Activated effector memory CD4-positive, alpha-beta T cell treated with anti-CD3 and anti-CD28 coated beads, Interleukin-2, amount 50 U/mL, for 16 hours (primary cell): ENCODE data around the gene PPP1R3F.
"Not testable (repeated sequence)": the region's sequence is repeated elsewhere in the genome, so short reads cannot be mapped to it uniquely, and the experiment has no call there.

Source experiments
- DNase-seq: peaks from one replicate; pipeline ENCODE4 v3.0.0-alpha.2; 2020

Gene PPP1R3F

GRCh38 chrX:49276207-49276606 is 6.6 kb downstream of the PPP1R3F start:
- no peak for DNase-seq

- DNase-seq: no peak
These were observed 7.3 kb downstream of the PPP1R3F start for GRCh38 chrX:49276671-49277534.

- DNase-seq: no peak
These were observed 7.9 kb downstream of the PPP1R3F start for GRCh38 chrX:49277535-49277830.

GRCh38 chrX:49278081-49278480 is 8.5 kb downstream of the PPP1R3F start:
- no peak for DNase-seq

DNA sequence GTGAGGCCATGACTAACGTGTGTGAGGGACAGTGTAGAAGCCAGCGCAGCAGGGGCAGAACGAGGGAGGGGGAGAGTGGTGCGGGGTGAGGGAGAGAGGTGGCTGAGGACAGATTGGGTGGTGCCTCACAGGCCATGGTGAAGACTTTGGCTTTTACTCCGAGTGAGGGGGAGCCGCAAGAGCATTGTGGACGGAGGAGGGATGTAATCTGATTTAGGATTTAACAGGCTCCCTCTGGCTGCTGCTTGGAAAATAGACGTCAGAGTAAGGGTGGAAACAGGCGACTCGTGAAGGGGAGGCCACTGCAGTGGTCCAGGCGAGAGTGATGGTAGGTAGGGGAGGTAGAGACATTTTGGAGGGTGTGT is 13.0 kb downstream of the PPP1R3F start:
- DNase-seq: no peak

DNA sequence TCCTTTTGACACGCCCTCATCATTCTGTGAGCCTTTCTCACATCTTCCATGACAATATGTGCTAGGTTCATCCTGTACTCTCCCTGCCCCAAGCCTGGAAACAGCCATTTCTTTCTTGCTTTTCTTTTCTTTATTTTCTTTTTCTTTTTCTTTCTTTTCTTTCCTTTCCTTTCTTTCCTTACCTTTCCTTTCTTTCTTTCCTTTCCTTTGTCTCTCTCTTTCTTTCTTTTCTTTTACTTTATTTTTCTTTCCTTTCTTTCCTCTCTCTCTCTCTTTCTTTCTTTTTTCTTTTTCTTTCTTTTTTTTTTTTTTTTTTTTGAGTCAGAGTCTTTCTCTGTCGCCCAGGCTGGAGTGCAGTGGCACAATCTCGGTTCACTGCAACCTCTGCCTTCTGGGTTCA is 14.6 kb downstream of the PPP1R3F start:
- no peak for DNase-seq

GRCh38 chrX:49286136-49286535 is 16.5 kb downstream of the PPP1R3F start:
- no peak for DNase-seq

- no peak for DNase-seq
These were observed 17.0 kb downstream of the PPP1R3F start for GRCh38 chrX:49286581-49286980.

DNA sequence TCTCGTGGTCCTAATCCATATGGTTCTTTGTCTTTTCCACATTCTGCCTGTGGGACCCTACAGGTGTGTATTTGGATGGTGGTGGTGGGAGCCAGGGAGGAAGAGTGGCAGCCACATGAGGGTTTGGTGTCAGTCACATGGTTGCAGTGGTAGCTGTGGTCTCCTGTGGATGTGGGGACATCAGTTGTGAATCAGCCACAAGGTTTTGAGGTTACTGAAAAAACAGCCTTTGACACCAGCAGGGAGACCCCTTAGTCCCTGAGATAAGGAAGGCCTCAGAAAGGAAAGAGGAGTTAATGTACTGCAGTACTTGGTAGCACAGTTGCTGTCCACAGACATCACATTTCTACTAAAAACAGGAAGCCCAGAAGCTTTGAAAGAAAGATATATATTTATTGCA is 18.1 kb downstream of the PPP1R3F start:
- DNase-seq: no peak

GRCh38 chrX:49290215-49290614 is 20.6 kb downstream of the PPP1R3F start:
- DNase-seq: no peak

GRCh38 chrX:49291615-49292337 is 22.2 kb downstream of the PPP1R3F start:
- DNase-seq: peak; percentile 87

DNA sequence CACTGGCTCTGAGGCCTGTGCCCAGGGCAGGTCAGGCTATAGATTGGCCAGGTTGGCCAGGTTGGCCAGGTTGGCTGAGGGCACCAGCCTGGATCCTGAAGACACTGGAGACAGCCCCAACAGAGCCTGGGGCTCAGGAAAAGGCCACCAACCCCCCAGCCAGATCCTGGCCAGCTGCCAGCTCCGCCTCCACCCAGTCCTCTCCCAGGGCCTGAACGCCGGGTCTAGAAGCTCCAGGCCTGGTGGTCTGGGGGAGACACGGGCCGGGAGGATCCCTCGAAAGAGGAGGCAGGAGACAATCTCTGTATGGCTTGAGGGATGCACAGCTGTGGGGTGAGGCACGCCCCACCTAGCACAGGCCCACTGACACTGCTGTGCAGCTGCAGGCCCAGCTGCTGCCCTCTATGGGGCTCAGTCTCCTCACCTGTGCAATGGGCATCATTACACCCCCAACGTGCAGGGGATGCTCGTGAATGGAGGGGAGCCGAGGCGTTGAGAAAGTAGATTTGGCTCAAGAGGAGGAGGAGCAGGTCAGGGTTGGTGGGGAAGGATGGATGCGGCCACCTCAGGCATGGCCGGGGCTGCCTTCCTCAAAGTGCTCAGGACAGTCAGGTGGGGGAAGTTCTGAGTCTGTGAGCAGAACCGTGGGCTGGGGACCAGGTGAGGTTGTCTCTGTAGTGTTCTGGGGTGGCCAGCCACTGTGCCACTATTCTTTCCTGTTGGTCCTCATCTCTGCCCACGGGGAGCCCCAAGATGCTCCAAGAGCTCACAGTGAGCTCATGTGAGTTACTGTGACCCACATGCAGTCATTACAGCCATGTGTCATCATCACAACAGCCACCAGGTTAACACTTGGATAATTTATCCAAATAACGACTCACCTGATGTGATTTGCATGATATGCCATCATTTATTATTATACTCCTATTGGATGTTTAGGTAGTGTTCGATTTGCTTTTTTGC is 23.1 kb downstream of the PPP1R3F start:
- no peak for DNase-seq

- not testable (repeated sequence) for DNase-seq
These were observed 29.7 kb downstream of the PPP1R3F start for GRCh38 chrX:49299293-49299692.

GRCh38 chrX:49300703-49301102 is 31.1 kb downstream of the PPP1R3F start:
- DNase-seq: no peak

DNA sequence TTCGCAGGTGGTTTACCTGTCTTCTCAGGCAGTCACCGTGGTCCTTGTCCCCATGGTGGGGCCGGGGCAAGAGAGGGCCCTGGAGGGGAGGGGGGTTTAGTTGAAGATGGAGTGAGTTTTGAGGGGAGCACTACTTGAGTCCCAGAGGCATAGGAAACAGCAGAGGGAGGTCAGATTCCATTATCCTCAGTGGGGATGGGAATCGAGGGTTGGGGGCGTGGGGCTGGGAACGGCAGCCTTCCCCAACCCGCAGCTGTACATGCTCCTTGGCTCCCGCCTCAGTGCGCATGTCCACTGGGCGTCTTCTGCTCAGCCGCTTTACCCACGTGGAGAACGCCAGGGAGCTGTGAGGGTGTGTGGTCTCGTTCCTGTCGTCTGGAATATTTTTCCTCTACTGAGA is 33.8 kb downstream of the PPP1R3F start, which contains the start of gene GAGE10:
Gene GAGE10 (plus strand): TSS at position 301 of the 400 bp plus-strand sequence. CDS start 1,214 bp downstream, outside the sequence.
- no peak for DNase-seq

DNA sequence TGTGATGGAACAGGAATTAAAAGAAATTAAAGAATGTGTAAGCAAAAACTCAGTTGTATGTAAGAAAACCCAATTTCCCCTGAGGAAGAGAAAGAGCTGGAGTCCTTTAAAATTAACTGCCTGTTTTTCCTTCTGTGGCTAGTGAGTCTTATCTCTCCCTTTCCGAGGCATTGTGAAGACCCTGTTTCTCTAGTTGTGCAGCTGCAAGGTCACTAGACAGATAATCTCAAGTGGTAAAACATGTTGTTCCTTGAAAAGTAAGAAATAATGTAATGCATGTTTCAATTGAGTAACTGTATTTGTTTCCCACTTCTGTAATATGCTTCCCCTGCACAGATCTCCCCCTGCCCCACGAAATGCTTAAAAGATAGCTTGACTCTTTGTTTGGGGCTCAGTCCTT is 38.2 kb downstream of the PPP1R3F start:
- DNase-seq: not testable (repeated sequence)

- DNase-seq: no peak
These were observed 39.1 kb downstream of the PPP1R3F start for GRCh38 chrX:49308604-49309269.

DNA sequence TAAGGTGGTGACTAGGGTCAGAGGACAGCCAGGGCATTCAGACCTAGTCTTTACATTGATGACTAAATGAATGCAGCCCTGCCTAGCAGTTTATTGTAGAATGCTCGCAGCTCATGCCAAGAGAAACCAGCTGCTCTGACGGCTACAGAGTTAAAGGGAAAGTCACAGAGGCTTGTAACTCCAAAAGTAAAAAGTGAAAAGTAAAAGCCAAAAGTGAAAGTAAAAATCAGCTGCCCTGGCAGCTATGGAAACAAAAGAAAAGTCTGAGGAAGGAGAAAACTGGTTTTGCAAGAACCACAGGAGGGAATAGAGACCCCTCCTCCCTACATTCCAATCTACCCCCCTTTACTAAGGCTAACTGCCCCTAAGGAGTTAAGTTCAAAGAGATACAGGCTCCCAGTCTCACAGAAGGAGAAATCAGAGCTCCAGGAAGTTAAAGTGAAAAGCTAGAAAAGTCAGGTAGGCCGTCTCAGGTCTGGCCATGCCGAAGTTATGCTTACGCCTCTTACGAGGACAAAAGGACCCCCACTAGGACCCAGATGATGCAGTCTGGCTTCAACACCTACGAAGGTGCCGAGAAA is 39.9 kb downstream of the PPP1R3F start:
- no peak for DNase-seq

DNA sequence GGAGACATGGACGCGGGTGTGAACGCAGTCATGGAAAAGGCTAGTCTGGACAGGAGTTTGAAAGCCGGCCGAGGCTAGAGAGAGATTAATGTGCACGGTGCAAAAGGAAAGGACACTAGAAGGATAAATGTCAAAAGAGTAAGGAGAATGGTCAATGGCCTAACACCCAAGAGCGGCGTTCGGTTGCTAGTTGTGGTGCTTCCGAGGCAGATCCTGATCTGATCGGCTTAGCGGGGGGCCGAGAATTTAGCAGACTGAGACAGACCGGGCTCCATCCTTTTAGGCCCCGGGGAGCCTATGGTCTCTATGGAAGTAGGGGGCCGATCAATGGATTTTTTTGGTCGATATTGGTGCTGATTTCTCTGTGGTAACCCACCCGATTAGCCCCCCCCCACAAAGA is 40.8 kb downstream of the PPP1R3F start:
- DNase-seq: no peak

GRCh38 chrX:49312176-49312575 is 42.6 kb downstream of the PPP1R3F start:
- no peak for DNase-seq

DNA sequence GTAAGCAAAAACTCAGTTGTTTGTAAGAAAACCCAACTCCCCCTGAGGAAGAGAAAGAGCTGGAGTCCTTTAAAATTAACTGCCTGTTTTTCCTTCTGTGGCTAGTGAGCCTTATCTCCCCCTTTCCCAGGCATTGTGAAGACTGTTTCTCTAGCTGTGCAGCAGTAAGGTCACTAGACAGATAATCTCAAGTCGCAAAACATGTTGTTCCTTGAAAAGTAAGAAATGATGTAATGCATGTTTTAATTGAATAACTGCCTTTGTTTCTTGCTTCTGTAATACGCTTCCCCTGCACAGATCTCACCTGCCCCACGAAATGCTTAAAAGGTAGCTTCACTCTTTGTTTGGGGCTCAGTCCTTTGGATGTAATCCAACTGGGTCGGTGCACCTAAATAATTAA is 46.5 kb downstream of the PPP1R3F start:
- DNase-seq: no peak

DNA sequence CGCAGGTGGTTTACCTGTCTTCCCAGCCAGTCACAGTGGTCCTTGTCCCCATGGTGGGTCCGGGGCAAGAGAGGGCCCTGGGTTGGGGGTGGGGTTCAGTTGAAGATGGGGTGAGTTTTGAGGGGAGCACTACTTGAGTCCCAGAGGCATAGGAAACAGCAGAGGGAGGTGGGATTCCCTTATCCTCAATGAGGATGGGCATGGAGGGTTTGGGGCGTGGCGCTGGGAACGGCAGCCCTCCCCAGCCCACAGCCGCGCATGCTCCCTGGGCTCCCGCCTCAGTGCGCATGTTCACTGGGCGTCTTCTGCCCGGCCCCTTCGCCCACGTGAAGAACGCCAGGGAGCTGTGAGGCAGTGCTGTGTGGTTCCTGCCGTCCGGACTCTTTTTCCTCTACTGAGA is 52.1 kb downstream of the PPP1R3F start, which contains the start of gene GAGE12J:
Gene GAGE12J (plus strand): TSS at position 301 of the 400 bp plus-strand sequence. CDS start 1,157 bp downstream, outside the sequence.
- DNase-seq: not testable (repeated sequence)
